ENCODE data around the gene KPNA3.

The KPNA3 gene

GRCh38 chr13:49792550-49793324, at the start of gene KPNA3:
TSS of gene KPNA3 (minus strand) at chr13:49792682. CDS start at chr13:49792506, 176 bp downstream.
- Histone ChIP-seq H3K4me3 (ENCODE audit: low read depth in 1 of 2, low read length in 2 of 2) (peak within 1 kb of the TSS; percentile 70 to 88), H3K4me1 (ENCODE audit: insufficient read depth, low read length) (peaks cover 26% of the 10 kb centered on the region), H3K9me3 (ENCODE audit: low read length) (no peaks in the 10 kb centered on the region), H3K27me3 (ENCODE audit: control insufficient read depth in 1 of 2, insufficient read depth in 2 of 2, low read length in 2 of 2) (no peaks in the 10 kb centered on the region), H3K27ac (ENCODE audit: low read depth, low read length) (peak within 1 kb of the TSS; percentile 84), H3K36me3 (ENCODE audit: insufficient read depth, low read length) (no peaks in the 10 kb centered on the region), H3K9ac (ENCODE audit: low read length) (peak within 1 kb of the TSS; percentile 67)

- Histone ChIP-seq H3K27me3 (ENCODE audit: control insufficient read depth in 1 of 2, insufficient read depth in 2 of 2, low read length in 2 of 2) (no peaks in the 10 kb centered on the region), H3K9me3 (ENCODE audit: low read length) (no peaks in the 10 kb centered on the region), H3K9ac (ENCODE audit: low read length) (no peak overlapping the region), H3K36me3 (ENCODE audit: insufficient read depth, low read length) (no peaks in the 10 kb centered on the region), H3K27ac (ENCODE audit: low read depth, low read length) (no peak overlapping the region), H3K4me1 (ENCODE audit: insufficient read depth, low read length) (no peaks in the 10 kb centered on the region), H3K4me3 (ENCODE audit: low read depth in 1 of 2, low read length in 2 of 2) (no peak overlapping the region)
These were observed 49.5 kb upstream of the KPNA3 start for GRCh38 chr13:49841964-49842363.

- H3K27ac ChIP-seq (ENCODE audit: low read depth, low read length): no peak overlapping the region
- H3K27me3 ChIP-seq (ENCODE audit: control insufficient read depth in 1 of 2, insufficient read depth in 2 of 2, low read length in 2 of 2): no peaks in the 10 kb centered on the region
- H3K9ac ChIP-seq (ENCODE audit: low read length): no peak overlapping the region
- no peaks in the 10 kb centered on the region for H3K4me1 ChIP-seq (ENCODE audit: insufficient read depth, low read length)
- H3K4me3 ChIP-seq (ENCODE audit: low read depth in 1 of 2, low read length in 2 of 2): no peak overlapping the region
- no peaks in the 10 kb centered on the region for H3K9me3 ChIP-seq (ENCODE audit: low read length)
- no peaks in the 10 kb centered on the region for H3K36me3 ChIP-seq (ENCODE audit: insufficient read depth, low read length)
These were observed 48.2 kb upstream of the KPNA3 start for GRCh38 chr13:49840675-49841074.

GRCh38 chr13:49840266-49840665, 47.8 kb upstream of the KPNA3 start:
- Histone ChIP-seq H3K9me3 (ENCODE audit: low read length) (no peaks in the 10 kb centered on the region), H3K9ac (ENCODE audit: low read length) (no peak overlapping the region), H3K4me1 (ENCODE audit: insufficient read depth, low read length) (no peaks in the 10 kb centered on the region), H3K4me3 (ENCODE audit: low read depth in 1 of 2, low read length in 2 of 2) (no peak overlapping the region), H3K27ac (ENCODE audit: low read depth, low read length) (no peak overlapping the region), H3K27me3 (ENCODE audit: control insufficient read depth in 1 of 2, insufficient read depth in 2 of 2, low read length in 2 of 2) (no peaks in the 10 kb centered on the region), H3K36me3 (ENCODE audit: insufficient read depth, low read length) (no peaks in the 10 kb centered on the region)

- Histone ChIP-seq H3K27ac (ENCODE audit: low read depth, low read length) (no peak overlapping the region), H3K4me1 (ENCODE audit: insufficient read depth, low read length) (no peaks in the 10 kb centered on the region), H3K36me3 (ENCODE audit: insufficient read depth, low read length) (no peaks in the 10 kb centered on the region), H3K27me3 (ENCODE audit: control insufficient read depth in 1 of 2, insufficient read depth in 2 of 2, low read length in 2 of 2) (no peaks in the 10 kb centered on the region), H3K9me3 (ENCODE audit: low read length) (no peaks in the 10 kb centered on the region), H3K9ac (ENCODE audit: low read length) (no peak overlapping the region), H3K4me3 (ENCODE audit: low read depth in 1 of 2, low read length in 2 of 2) (no peak overlapping the region)
These were observed 46.5 kb upstream of the KPNA3 start for GRCh38 chr13:49838989-49839388.

- Histone ChIP-seq H3K9me3 (ENCODE audit: low read length) (no peaks in the 10 kb centered on the region), H3K4me1 (ENCODE audit: insufficient read depth, low read length) (no peaks in the 10 kb centered on the region), H3K27ac (ENCODE audit: low read depth, low read length) (no peak overlapping the region), H3K27me3 (ENCODE audit: control insufficient read depth in 1 of 2, insufficient read depth in 2 of 2, low read length in 2 of 2) (no peaks in the 10 kb centered on the region), H3K9ac (ENCODE audit: low read length) (no peak overlapping the region), H3K4me3 (ENCODE audit: low read depth in 1 of 2, low read length in 2 of 2) (no peak overlapping the region), H3K36me3 (ENCODE audit: insufficient read depth, low read length) (no peaks in the 10 kb centered on the region)
These were observed 44.0 kb upstream of the KPNA3 start for GRCh38 chr13:49836516-49836915.

- H3K4me3 ChIP-seq (ENCODE audit: low read depth in 1 of 2, low read length in 2 of 2): no peak overlapping the region
- no peak overlapping the region for H3K9ac ChIP-seq (ENCODE audit: low read length)
- no peaks in the 10 kb centered on the region for H3K36me3 ChIP-seq (ENCODE audit: insufficient read depth, low read length)
- no peaks in the 10 kb centered on the region for H3K27me3 ChIP-seq (ENCODE audit: control insufficient read depth in 1 of 2, insufficient read depth in 2 of 2, low read length in 2 of 2)
- H3K27ac ChIP-seq (ENCODE audit: low read depth, low read length): no peak overlapping the region
- no peaks in the 10 kb centered on the region for H3K4me1 ChIP-seq (ENCODE audit: insufficient read depth, low read length)
- H3K9me3 ChIP-seq (ENCODE audit: low read length): no peaks in the 10 kb centered on the region
These were observed 40.9 kb upstream of the KPNA3 start for GRCh38 chr13:49833402-49833801.

GRCh38 chr13:49831455-49831854, 39.0 kb upstream of the KPNA3 start:
- Histone ChIP-seq H3K27ac (ENCODE audit: low read depth, low read length) (no peak overlapping the region), H3K27me3 (ENCODE audit: control insufficient read depth in 1 of 2, insufficient read depth in 2 of 2, low read length in 2 of 2) (no peaks in the 10 kb centered on the region), H3K9me3 (ENCODE audit: low read length) (no peaks in the 10 kb centered on the region), H3K36me3 (ENCODE audit: insufficient read depth, low read length) (no peaks in the 10 kb centered on the region), H3K4me3 (ENCODE audit: low read depth in 1 of 2, low read length in 2 of 2) (no peak overlapping the region), H3K4me1 (ENCODE audit: insufficient read depth, low read length) (no peaks in the 10 kb centered on the region), H3K9ac (ENCODE audit: low read length) (no peak overlapping the region)

GRCh38 chr13:49830721-49831120, 38.2 kb upstream of the KPNA3 start:
- Histone ChIP-seq H3K4me1 (ENCODE audit: insufficient read depth, low read length) (no peaks in the 10 kb centered on the region), H3K9me3 (ENCODE audit: low read length) (no peaks in the 10 kb centered on the region), H3K27me3 (ENCODE audit: control insufficient read depth in 1 of 2, insufficient read depth in 2 of 2, low read length in 2 of 2) (no peaks in the 10 kb centered on the region), H3K36me3 (ENCODE audit: insufficient read depth, low read length) (no peaks in the 10 kb centered on the region), H3K4me3 (ENCODE audit: low read depth in 1 of 2, low read length in 2 of 2) (no peak overlapping the region), H3K9ac (ENCODE audit: low read length) (no peak overlapping the region), H3K27ac (ENCODE audit: low read depth, low read length) (no peak overlapping the region)

GRCh38 chr13:49829715-49830114, 37.2 kb upstream of the KPNA3 start:
- no peak overlapping the region for H3K27ac ChIP-seq (ENCODE audit: low read depth, low read length)
- no peaks in the 10 kb centered on the region for H3K9me3 ChIP-seq (ENCODE audit: low read length)
- no peaks in the 10 kb centered on the region for H3K36me3 ChIP-seq (ENCODE audit: insufficient read depth, low read length)
- no peak overlapping the region for H3K9ac ChIP-seq (ENCODE audit: low read length)
- no peak overlapping the region for H3K4me3 ChIP-seq (ENCODE audit: low read depth in 1 of 2, low read length in 2 of 2)
- H3K4me1 ChIP-seq (ENCODE audit: insufficient read depth, low read length): no peaks in the 10 kb centered on the region
- H3K27me3 ChIP-seq (ENCODE audit: control insufficient read depth in 1 of 2, insufficient read depth in 2 of 2, low read length in 2 of 2): no peaks in the 10 kb centered on the region

- H3K27me3 ChIP-seq (ENCODE audit: control insufficient read depth in 1 of 2, insufficient read depth in 2 of 2, low read length in 2 of 2): no peaks in the 10 kb centered on the region
- H3K4me1 ChIP-seq (ENCODE audit: insufficient read depth, low read length): no peaks in the 10 kb centered on the region
- H3K9me3 ChIP-seq (ENCODE audit: low read length): no peaks in the 10 kb centered on the region
- H3K4me3 ChIP-seq (ENCODE audit: low read depth in 1 of 2, low read length in 2 of 2): no peak overlapping the region
- no peaks in the 10 kb centered on the region for H3K36me3 ChIP-seq (ENCODE audit: insufficient read depth, low read length)
- H3K27ac ChIP-seq (ENCODE audit: low read depth, low read length): no peak overlapping the region
- H3K9ac ChIP-seq (ENCODE audit: low read length): no peak overlapping the region
These were observed 36.0 kb upstream of the KPNA3 start for GRCh38 chr13:49828453-49828852.

- no peak overlapping the region for H3K27ac ChIP-seq (ENCODE audit: low read depth, low read length)
- H3K9ac ChIP-seq (ENCODE audit: low read length): no peak overlapping the region
- H3K9me3 ChIP-seq (ENCODE audit: low read length): no peaks in the 10 kb centered on the region
- H3K4me1 ChIP-seq (ENCODE audit: insufficient read depth, low read length): no peaks in the 10 kb centered on the region
- H3K36me3 ChIP-seq (ENCODE audit: insufficient read depth, low read length): no peaks in the 10 kb centered on the region
- no peak overlapping the region for H3K4me3 ChIP-seq (ENCODE audit: low read depth in 1 of 2, low read length in 2 of 2)
- no peaks in the 10 kb centered on the region for H3K27me3 ChIP-seq (ENCODE audit: control insufficient read depth in 1 of 2, insufficient read depth in 2 of 2, low read length in 2 of 2)
These were observed 35.4 kb upstream of the KPNA3 start for GRCh38 chr13:49827891-49828290.
